Psoas muscle (tissue), 8 donors: ENCODE measurements around the gene UPF2. TPM values are rescaled to one million over a fixed set of nuclear protein-coding genes. Genes with fewer than 3 reads are reported as not detected.
A peak's percentile ranks its signal among the peaks of the same experiment; 100 is the strongest.

Experiments used
- ATAC-seq, 4 donors: fragments of 200-7000 bp; cut with Tn5 transposase; one replicate each; pipeline ENCODE4 v1.9.1; 2020; ENCODE audit warnings: moderate library complexity in 3 of 4, mild to moderate bottlenecking in 2 of 4
- DNase-seq, 2 donors: peaks; one replicate each; pipeline ENCODE4 v3.0.0-alpha.2; 2020
- H3K27ac ChIP-seq: fragments of 200-600 bp; one replicate; pipeline ENCODE4 v1.8.0; 2022
- H3K27me3 ChIP-seq, 3 donors: fragments of 200-600 bp in 1 of 3; one replicate each; pipeline versions ENCODE4 v1.6.1 to v1.8.0; 2013 to 2022; ENCODE audit warnings: low read length in 2 of 3, mild to moderate bottlenecking in 2 of 3, moderate library complexity in 1 of 3; ENCODE audit not compliant: insufficient read depth in 3 of 3
- H3K36me3 ChIP-seq, 2 donors: fragments of 200-600 bp in 1 of 2; one replicate each; pipeline versions ENCODE4 v1.6.1 to v1.8.0; 2013 to 2022; ENCODE audit warnings: low read depth in 1 of 2, mild to moderate bottlenecking in 1 of 2, moderate library complexity in 1 of 2; ENCODE audit not compliant: insufficient read depth in 1 of 2
- H3K4me1 ChIP-seq: fragments of 200-600 bp; one replicate; pipeline ENCODE4 v1.8.0; 2022
- H3K4me3 ChIP-seq: fragments of 200-600 bp; one replicate; pipeline ENCODE4 v1.8.0; 2022; ENCODE audit warnings: mild to moderate bottlenecking
- H3K9me3 ChIP-seq: fragments of 200-600 bp; one replicate; pipeline ENCODE4 v1.8.0; 2022
- CTCF ChIP-seq: fragments of 200-600 bp; IDR thresholded peaks from one replicate; pipeline ENCODE4 v1.8.0; 2022; ENCODE audit warnings: antibody characterized with exemption
- WGBS, 3 donors: extraction: QIAGEN DNeasy Blood & Tissue Kit; methylation state at CpG; one replicate each; pipeline versions ENCODE4 v1.1.6 to v1.1.7; 2013; 5-methylcytosine and 5-hydroxymethylcytosine counted together
- intact Hi-C, 2 donors: fragments of 100-400 bp; cut with DNase I; formaldehyde crosslinking; loops; one replicate each; pipeline versions ENCODE4 v1.11.0 to v1.14.2; 2022
- polyA plus RNA-seq, 3 donors: library from polyadenylated mRNA; stranded (reverse); fragments of 200-250 nt; gene quantifications; one replicate each; pipeline ENCODE4 v1.2.3, GENCODE V29; 2013
- total RNA-seq, 4 donors: library from RNA; stranded (reverse); fragmentation: NEBNext Ultra II Directional in 2 of 4; extraction: Animal tissue kit (Norgen Biotek cat#: 25700) in 2 of 4; gene quantifications; one replicate each; pipeline versions ENCODE4 v1.2.1 to v1.2.4, GENCODE V29; 2021 to 2023
- donor health status: healthy with polysubstance abuse.
- donor health status: DM: no; HTN: no; CAD: no; lungs with moderate emphysema.
- donor health status: Bipolar disorder and iron deficiency.
- donor health status: healthy.
- donor health status: DM: yes; HTN: yes; CAD: no.
- donor health status: DM: no; HTN: no; CAD: no.
- donor health status: DM: no; HTN: no; CAD: no.
- donor health status: DM: yes; HTN: yes; CAD: no.

Gene UPF2
- total and polyA plus RNA-seq, 7 donors, result 12.7 to 35.1 (median 23.6) TPM

DNA sequence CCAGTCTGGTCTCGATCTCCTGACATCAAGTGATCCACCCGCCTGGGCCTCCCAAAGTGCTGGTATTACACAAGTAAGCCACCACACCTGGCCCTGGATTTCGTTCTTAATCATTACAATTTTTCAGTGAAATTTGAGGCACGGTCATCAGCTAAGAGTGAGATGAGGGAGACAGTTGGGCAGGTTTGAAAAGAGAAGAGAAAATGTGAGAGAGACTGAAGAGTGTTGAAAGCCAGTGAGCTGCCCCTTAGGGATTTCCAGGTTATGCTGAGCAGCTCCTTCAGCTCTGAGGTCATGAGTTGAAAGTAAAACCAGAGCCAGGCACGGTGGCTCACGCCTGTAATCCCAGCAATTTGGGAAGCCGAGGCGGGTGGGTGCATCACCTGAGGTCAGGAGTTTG is 5.9 kb upstream of the UPF2 start:
- Histone ChIP-seq H3K27ac (no peak overlapping the region), H3K27me3 (peaks cover 0 to 9% (median 0%) of the 10 kb centered on the region in 3 donors), H3K36me3 (no peaks in the 10 kb centered on the region), H3K4me3 (no peak overlapping the region), H3K9me3 (no peaks in the 10 kb centered on the region), H3K4me1 (no peaks in the 10 kb centered on the region)
- ATAC-seq, result no peak
- no peak for TF ChIP-seq CTCF
- no peak for DNase-seq
- intact Hi-C loops, result no loop called here
- WGBS, 3 donors, result 40 to 62% (median 61%) methylated on average over 8 of the region's 8 CpGs

DNA sequence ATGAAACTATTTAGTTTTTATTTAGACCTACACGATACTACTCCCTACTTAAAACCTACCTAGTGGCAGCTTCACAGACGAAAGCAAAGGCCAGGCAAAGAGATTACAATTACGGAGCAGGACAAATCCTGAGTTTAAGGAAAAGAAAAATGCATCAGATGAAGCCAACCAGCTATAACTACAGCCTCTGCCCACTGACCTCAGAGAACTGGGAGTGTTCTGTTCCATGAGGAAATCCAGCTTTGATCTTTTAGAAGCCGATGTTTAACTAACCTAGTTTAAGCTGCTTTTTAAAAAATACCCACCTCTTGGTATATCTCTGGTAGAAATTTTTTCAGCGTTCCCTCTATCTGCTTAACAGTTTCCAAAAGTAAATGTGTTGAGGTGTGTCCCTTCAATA is 3.0 kb upstream of the UPF2 start:
- WGBS, 3 donors, result 72 to 82% (median 79%) methylated on average over 5 of the region's 5 CpGs
- no peaks in the 10 kb centered on the region for H3K36me3 ChIP-seq
- DNase-seq (no peak), ATAC-seq (no peak)
- no peak for TF ChIP-seq CTCF
- peaks cover 0 to 9% (median 0%) of the 10 kb centered on the region in 3 donors for H3K27me3 ChIP-seq
- no peak overlapping the region for H3K27ac ChIP-seq
- no peak overlapping the region for H3K4me3 ChIP-seq
- peaks cover 11% of the 10 kb centered on the region for H3K4me1 ChIP-seq
- H3K9me3 ChIP-seq, result no peaks in the 10 kb centered on the region
- intact Hi-C loops, result no loop called here

- Histone ChIP-seq H3K27me3 (no peaks in the 10 kb centered on the region), H3K4me3 (peak overlapping the region; percentile 99), H3K9me3 (no peaks in the 10 kb centered on the region), H3K27ac (peak overlapping the region; percentile 96), H3K4me1 (peaks cover 12% of the 10 kb centered on the region), H3K36me3 (no peaks in the 10 kb centered on the region)
- DNase-seq (peak; percentile 48 to 73), ATAC-seq (peak; percentile 5 to 32 (median 12))
- intact Hi-C loops, result no loop called here
- 0 to 1% (median 0%) methylated on average over 22 to 31 of the region's 31 CpGs for WGBS, 3 donors
- TF ChIP-seq CTCF, result no peak
These were observed 206 bp downstream of the UPF2 start for GRCh38 chr10:12042409-12042796.

- Histone ChIP-seq H3K4me3 (peak overlapping the region; percentile 99), H3K9me3 (no peaks in the 10 kb centered on the region), H3K4me1 (peaks cover 12% of the 10 kb centered on the region), H3K27me3 (no peaks in the 10 kb centered on the region), H3K27ac (peak overlapping the region; percentile 96), H3K36me3 (no peaks in the 10 kb centered on the region)
- DNase-seq (no peak), ATAC-seq (no peak)
- no peak for TF ChIP-seq CTCF
- 0 to 1% (median 1%) methylated on average over 26 of the region's 26 CpGs for WGBS, 3 donors
- intact Hi-C loops, result no loop called here
These were observed 722 bp downstream of the UPF2 start for GRCh38 chr10:12041766-12042408.
